SU-DHL-6 (cell line): ENCODE data around the gene PYROXD2.

Source experiments
- H2AFZ ChIP-seq: fragments of 200-600 bp; sonication (generic); 2 replicates; pipeline ENCODE4 v1.6.1; 2014; ENCODE audit warnings: low read depth, mild to moderate bottlenecking, moderate library complexity, mixed read lengths, antibody characterized with exemption, low read length; ENCODE audit not compliant: severe bottlenecking
- H3F3A ChIP-seq: fragments of 200-600 bp; shearing (Covaris generic); 2 replicates; pipeline ENCODE4 v1.6.0; 2016; ENCODE audit warnings: antibody characterized with exemption, mild to moderate bottlenecking; ENCODE audit not compliant: insufficient read depth
- H3K27ac ChIP-seq: fragments of 200-600 bp; sonication (generic); 2 replicates; pipeline ENCODE4 v1.5.1; 2016; ENCODE audit warnings: low read depth, mild to moderate bottlenecking, low read length, moderate library complexity, mixed read lengths
- H3K27me3 ChIP-seq: fragments of 200-600 bp; sonication (generic), shearing (Covaris generic); 2 replicates; pipeline ENCODE4 v1.6.0; 2014; ENCODE audit warnings: mild to moderate bottlenecking, low read length
- H3K36me3 ChIP-seq: fragments of 200-600 bp; sonication (generic); 2 replicates; pipeline ENCODE4 v1.6.1; 2014; ENCODE audit warnings: mild to moderate bottlenecking, low read length, mixed read lengths
- H3K4me2 ChIP-seq: fragments of 300-600, 200-600 bp; shearing (Covaris generic), sonication (generic); 2 replicates; pipeline ENCODE4 v1.6.0; 2014; ENCODE audit warnings: low read length, low read depth, mild to moderate bottlenecking; ENCODE audit not compliant: poor library complexity, severe bottlenecking
- H3K4me3 ChIP-seq: fragments of 200-600 bp; sonication (generic); 2 replicates; pipeline ENCODE4 v1.5.1; 2014; ENCODE audit warnings: antibody characterized with exemption, low read length, mild to moderate bottlenecking, mixed read lengths; ENCODE audit not compliant: insufficient read depth, poor library complexity, severe bottlenecking
- H3K79me2 ChIP-seq: fragments of 200-600 bp; sonication (generic); 2 replicates; pipeline ENCODE4 v1.6.1; 2014; ENCODE audit warnings: mild to moderate bottlenecking, low read length, moderate library complexity; ENCODE audit not compliant: insufficient read depth
- H3K9ac ChIP-seq: fragments of 200-600 bp; sonication (generic); 2 replicates; pipeline ENCODE4 v1.7.0; 2014; ENCODE audit warnings: mild to moderate bottlenecking, low read length
- H3K9me2 ChIP-seq: fragments of 200-600 bp; sonication (generic); replicated peaks from 2 replicates; pipeline ENCODE4 v1.6.1; 2014; ENCODE audit warnings: low read length; ENCODE audit not compliant: insufficient read depth
- H3K9me3 ChIP-seq: fragments of 200-600 bp; sonication (generic); 2 replicates; pipeline ENCODE4 v1.6.1; 2014; ENCODE audit warnings: low read length, mixed read lengths; ENCODE audit not compliant: insufficient read depth
- H4K20me1 ChIP-seq: fragments of 200-600 bp; sonication (generic); 2 replicates; pipeline ENCODE4 v1.6.1; 2014; ENCODE audit warnings: low read depth, mild to moderate bottlenecking, antibody characterized with exemption, low read length, moderate library complexity, mixed read lengths
- EZH2phosphoT487 ChIP-seq: fragments of 200-600 bp; sonication (generic), shearing (Covaris generic); conservative IDR thresholded peaks from 2 replicates; pipeline ENCODE4 v1.6.1; 2018; ENCODE audit warnings: mild to moderate bottlenecking, antibody characterized with exemption, low read length, moderate library complexity, mixed read lengths
- TF ChIP-seq, protein P1 (sequence below): fragments of 200-600 bp; sonication (generic); IDR thresholded peaks from one replicate; pipeline ENCODE4 v1.5.1; 2017; ENCODE audit warnings: antibody characterized with exemption, mild to moderate bottlenecking, low read length, moderate library complexity; ENCODE audit not compliant: insufficient read depth, poor library complexity, severe bottlenecking

Gene PYROXD2

DNA sequence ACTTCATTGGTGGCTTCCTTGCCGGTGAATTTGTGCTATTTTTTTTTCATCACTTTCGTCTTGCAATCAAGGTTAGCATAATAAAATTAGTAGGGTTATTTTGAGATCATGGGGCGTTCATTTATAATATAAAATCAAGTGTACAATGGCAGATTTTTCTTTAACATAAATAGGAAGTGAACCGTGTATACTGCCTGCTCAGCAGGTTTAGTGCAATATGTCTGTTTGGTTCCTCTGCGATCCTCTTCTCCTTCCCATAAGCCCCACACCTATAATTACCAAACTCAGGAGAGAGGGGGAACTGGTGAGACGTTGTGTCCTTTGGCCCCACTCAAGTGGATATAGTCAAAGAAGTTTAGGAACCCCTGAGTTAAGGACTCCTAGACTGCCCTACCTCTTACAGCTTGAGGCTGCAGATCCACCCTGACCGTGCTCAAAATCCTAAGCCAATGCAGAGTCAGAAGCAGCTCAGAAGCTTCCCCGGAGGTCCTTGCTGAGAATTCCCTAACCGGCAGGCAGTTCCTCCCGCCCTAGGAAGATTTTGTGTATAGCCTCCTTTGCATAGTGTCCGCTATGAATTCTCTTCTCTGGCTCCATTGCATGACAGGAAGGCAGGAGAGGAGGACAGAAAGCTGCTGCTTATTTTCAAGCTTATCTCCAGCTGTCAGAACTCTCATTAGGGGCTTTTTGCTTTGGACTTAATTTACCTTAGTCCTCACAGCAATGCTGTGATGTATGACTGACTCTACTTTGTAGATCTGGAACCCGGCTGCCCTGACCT is 41.5 kb downstream of the PYROXD2 start:
- TF ChIP-seq, protein P1, sequence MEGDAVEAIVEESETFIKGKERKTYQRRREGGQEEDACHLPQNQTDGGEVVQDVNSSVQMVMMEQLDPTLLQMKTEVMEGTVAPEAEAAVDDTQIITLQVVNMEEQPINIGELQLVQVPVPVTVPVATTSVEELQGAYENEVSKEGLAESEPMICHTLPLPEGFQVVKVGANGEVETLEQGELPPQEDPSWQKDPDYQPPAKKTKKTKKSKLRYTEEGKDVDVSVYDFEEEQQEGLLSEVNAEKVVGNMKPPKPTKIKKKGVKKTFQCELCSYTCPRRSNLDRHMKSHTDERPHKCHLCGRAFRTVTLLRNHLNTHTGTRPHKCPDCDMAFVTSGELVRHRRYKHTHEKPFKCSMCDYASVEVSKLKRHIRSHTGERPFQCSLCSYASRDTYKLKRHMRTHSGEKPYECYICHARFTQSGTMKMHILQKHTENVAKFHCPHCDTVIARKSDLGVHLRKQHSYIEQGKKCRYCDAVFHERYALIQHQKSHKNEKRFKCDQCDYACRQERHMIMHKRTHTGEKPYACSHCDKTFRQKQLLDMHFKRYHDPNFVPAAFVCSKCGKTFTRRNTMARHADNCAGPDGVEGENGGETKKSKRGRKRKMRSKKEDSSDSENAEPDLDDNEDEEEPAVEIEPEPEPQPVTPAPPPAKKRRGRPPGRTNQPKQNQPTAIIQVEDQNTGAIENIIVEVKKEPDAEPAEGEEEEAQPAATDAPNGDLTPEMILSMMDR: no peak
- TF ChIP-seq EZH2phosphoT487: no peak
- H3K4me3 ChIP-seq: no peak overlapping the region
- H3F3A ChIP-seq: no peaks in the 10 kb centered on the region
- no peaks in the 10 kb centered on the region for H4K20me1 ChIP-seq
- H3K79me2 ChIP-seq: no peaks in the 10 kb centered on the region
- H3K4me2 ChIP-seq: no peak overlapping the region
- no peak overlapping the region for H3K27ac ChIP-seq
- H3K9me2 ChIP-seq: no peaks in the 10 kb centered on the region
- H3K27me3 ChIP-seq: no peaks in the 10 kb centered on the region
- H3K36me3 ChIP-seq: no peaks in the 10 kb centered on the region
- H3K9me3 ChIP-seq: no peaks in the 10 kb centered on the region
- H2AFZ ChIP-seq: no peak overlapping the region
- no peak overlapping the region for H3K9ac ChIP-seq

DNA sequence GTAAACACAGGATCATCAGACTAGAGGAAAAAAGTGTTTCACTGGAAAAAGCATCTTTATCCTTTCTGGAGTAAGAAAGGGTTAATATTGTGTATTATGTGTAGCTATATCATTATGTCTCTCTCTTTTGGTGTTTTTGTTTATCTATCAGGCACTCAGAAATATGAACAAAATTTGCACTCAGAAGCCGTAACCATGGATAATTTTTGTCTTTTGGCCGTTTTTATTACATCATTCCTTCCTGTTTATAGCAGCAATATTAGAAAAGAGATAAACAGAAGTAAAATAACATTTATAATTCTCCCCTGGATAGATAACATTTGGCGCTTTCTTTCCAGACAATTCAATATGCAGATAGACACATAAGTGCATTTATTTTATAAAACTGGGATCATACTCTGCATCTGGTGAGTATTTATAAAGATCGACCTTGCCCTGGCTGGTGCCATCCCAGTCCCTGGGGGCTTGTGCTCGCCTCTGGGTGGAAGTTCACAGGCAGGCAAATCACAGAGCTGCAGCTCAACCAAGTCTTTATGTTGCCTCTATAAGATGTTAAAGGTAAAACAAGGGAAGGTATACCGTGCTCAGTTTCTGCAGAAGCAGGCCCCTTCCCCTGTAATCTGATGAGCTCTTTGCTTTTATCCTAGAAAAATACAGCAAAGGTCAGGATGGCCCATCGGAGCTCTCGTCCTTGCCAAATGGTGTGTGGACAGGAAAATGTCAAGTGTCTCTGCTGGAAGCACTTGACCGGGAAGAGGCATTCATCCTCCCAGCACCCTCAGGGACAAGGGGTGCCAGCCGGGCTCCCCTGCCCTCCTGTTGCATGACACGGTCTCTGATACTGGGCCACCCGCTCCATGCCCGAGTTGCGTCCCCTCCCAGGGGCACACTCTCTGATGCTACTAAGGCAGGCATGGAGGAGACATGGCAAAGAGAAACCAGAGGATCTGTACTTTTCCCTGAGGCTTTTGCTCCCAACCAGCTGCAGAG is 43.9 kb downstream of the PYROXD2 start:
- Histone ChIP-seq H2AFZ (no peak overlapping the region), H3K4me2 (no peak overlapping the region), H3K9ac (no peak overlapping the region), H3K9me2 (no peaks in the 10 kb centered on the region), H3F3A (no peaks in the 10 kb centered on the region), H3K9me3 (no peaks in the 10 kb centered on the region), H3K4me3 (no peak overlapping the region), H3K79me2 (no peaks in the 10 kb centered on the region), H3K36me3 (no peaks in the 10 kb centered on the region), H3K27ac (no peak overlapping the region), H4K20me1 (no peaks in the 10 kb centered on the region), H3K27me3 (no peaks in the 10 kb centered on the region)
- TF ChIP-seq, protein P1: no peak
- no peak for TF ChIP-seq EZH2phosphoT487

DNA sequence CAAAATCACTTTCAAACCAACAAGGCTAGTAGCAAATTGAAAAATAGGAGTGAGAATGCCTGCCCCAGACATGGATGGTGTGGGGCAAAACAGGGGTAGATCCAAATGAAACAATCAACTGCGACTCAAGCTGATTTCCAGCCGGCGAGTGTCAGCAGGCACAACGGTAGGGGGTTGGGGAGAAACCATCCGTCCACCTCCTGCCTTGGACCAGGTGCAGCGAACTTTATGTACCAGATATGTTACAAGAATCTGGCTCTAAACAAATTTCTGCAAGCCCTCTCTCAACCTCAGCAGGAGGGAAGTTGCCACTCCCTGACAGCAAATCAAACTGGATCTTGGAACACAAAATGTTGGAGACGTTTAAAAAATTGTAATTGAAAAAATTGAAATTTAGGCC is 45.2 kb downstream of the PYROXD2 start:
- H3F3A ChIP-seq: no peaks in the 10 kb centered on the region
- H3K27ac ChIP-seq: no peak overlapping the region
- H3K4me3 ChIP-seq: no peak overlapping the region
- H3K9ac ChIP-seq: no peak overlapping the region
- no peaks in the 10 kb centered on the region for H4K20me1 ChIP-seq
- no peak overlapping the region for H2AFZ ChIP-seq
- no peaks in the 10 kb centered on the region for H3K79me2 ChIP-seq
- no peak overlapping the region for H3K4me2 ChIP-seq
- H3K9me2 ChIP-seq: no peaks in the 10 kb centered on the region
- no peaks in the 10 kb centered on the region for H3K27me3 ChIP-seq
- TF ChIP-seq, protein P1: no peak
- TF ChIP-seq EZH2phosphoT487: no peak
- H3K9me3 ChIP-seq: no peaks in the 10 kb centered on the region
- H3K36me3 ChIP-seq: no peaks in the 10 kb centered on the region
